Left lobe of liver (tissue), 2 donors: ENCODE data around the gene NPTXR. TPM values are rescaled to one million over a fixed set of nuclear protein-coding genes. Genes with fewer than 3 reads are reported as not detected.
"Not testable (repeated sequence)": the region's sequence is repeated elsewhere in the genome, so short reads cannot be mapped to it uniquely, and the experiment has no call there.

Experiments
- ATAC-seq: fragments of 200-7000 bp; cut with Tn5 transposase; one replicate; pipeline ENCODE4 v1.9.1; 2020; ENCODE audit warnings: mild to moderate bottlenecking, moderate library complexity
- DNase-seq: peaks from one replicate; pipeline ENCODE4 v3.0.0-alpha.2; 2020; ENCODE audit warnings: low spot score
- total RNA-seq: library from RNA; stranded (reverse); gene quantifications from one replicate; pipeline ENCODE4 v1.2.1, GENCODE V29; 2021
- donor health status: DM: no; HTN: no; CAD: no; lungs with moderate emphysema.
- donor health status: DM: no; HTN: yes; CAD: no.

NPTXR gene
- total RNA-seq, 1 donor from 2014 or later, result 0.45 TPM

DNA sequence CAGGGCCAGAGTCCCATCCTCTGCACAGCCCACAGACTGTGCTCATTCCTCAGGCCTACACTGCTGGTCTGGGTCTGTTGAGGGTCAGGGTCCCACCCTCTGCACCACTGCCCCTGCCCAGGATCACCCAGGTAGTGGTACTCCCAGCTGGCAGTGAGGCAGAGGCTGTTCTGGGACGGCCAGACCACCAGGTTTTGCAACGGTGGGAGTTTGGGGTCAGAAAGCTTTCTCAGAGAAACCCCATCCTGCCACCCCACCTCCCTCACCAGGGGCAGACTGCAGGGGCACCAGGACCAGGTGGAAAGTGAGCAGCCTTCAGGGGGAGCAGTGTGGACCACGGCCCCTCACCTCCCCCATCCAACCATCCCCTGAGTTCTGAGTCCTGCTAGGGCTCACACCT lies 10.8 kb downstream of the NPTXR start:
- no peak for ATAC-seq
- DNase-seq, result no peak

DNA sequence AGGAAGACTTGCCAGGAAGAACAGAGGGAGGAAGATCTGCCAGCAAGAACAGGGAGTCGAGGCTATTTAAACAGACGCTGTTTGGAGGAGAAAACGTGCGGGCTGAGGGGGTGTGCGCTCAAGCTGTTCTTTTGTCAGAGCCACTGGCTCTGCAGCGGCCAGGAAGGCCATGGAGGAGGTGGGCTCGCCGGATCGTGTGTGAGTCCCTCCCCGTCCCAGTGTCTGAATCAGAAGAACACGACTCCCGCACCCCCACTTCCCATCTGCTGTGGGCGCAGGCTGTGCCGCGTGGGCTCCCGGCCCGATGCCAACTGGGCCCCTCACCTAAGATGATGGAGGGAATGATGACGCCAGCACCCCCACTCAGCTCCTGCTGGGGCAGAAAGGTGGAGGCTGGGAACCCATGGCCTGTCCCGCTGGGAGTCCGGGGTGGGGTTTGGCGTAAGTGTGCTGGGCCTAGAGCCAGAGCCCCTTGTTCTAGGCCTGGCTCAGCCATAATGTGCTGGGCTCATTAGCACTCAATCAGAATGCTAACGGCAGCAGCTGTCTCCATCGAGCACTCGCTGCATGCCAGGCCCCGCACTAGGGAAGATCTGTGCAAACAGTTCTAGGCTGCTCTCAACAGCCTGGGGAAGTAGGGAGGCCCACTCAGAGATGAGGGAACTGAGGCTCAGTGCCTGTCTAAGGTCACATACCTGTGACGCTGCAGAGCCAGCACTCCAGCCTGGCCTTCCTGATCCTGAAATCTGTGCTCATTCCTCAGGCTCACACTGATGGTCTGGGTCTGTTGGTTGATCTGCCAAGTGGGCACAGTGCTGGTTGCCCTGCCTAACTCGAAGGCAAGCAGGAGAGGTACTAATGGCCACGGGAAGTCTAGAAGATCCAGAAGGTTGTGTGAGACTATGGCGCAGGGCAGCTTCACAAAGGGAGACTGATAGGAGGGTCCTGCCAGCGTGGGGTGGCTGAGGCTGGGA lies 11.5 kb downstream of the NPTXR start:
- ATAC-seq (no peak), DNase-seq (no peak)

DNA sequence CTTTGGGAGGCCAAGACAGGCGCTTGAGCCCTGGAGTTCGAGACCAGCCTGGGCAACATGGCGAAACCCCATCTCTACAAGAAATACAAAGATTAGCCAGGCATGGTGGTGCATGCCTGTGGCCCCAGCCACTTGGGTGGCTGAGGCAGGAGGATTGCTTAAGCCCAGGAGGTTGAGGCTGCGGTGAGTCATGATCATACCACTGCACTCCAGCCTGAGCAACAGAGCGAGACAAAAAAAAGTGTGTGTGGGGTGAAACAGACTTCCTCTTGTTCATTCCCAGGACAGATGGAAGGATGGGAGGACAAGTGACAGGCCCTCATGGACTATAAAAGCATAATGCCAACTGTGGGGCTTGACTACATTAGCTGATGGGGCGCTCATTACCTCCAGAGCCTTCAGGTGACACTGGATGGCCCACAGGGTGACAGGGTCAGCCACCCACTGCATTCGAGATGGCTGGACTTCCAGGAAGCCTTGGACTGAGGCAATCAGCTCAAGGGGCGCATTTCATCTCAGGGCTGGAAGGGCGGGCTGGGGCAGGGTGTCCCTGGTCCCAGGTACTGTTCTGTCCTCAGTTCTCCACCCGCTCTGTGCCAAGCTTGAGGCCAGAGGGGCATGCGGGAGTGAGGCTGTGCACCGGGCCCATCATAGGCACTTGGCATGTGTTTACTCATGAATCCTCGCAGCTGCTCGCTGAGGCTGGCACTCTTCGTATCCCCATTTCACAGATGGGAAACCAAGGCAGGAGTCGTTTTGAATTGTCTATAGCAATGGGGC lies 12.5 kb downstream of the NPTXR start:
- ATAC-seq (no peak), DNase-seq (no peak)

DNA sequence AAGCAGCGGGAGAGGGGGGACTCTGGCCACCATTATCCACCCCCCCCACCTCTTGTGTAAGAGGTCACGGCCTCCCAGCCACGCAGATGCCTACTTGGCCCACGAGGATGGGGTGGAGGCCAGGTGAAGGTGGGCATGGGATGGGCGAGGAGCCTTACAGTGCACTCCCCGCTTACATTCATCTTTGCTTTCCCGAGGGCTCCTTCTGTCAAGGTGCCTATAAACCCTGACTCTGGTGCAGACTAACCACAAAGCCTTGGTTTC lies 13.1 kb downstream of the NPTXR start:
- DNase-seq, result no peak

DNA sequence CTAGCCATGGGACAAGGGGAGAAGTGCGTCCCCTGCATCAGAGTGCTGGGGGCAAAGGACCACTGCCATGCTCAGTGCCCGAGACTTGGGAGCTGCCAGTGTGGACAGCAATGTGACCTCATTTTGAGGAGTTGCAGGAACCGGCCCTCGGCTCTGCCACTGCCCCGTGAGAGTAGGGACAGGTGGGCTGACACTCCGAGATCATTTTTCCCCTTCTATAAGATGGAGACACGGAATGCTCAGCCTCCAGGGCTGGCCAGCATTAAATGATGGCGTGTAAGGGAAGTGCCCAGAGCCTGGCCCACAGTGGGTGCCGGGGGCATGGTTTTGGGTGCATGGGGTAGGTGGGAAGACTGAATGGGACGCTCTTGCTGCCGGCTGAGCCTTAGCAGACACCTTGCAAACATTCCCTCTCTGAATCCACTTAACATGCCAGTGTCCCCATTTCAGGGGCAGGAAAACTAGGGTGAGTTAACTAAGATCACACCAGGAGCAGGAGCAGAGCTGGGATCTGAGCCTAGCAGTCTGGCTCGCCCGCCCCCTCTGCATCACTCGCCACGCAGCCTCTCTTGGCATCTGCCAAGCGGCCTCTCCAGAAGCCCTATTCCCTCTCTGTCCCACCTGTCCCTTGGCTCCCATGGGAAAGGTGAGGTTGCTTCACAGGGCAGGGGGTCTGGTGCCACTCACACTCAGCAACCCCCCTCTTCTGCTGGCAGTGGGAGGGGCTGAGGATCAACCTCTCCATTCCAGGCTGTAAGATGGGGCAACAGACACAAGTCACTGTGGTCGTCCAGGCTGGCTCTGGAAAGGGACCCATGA lies 13.6 kb downstream of the NPTXR start:
- DNase-seq (no peak), ATAC-seq (no peak)

More for the DNA sequence above, 13.1 kb downstream of the NPTXR start:
- no peak for ATAC-seq

DNA sequence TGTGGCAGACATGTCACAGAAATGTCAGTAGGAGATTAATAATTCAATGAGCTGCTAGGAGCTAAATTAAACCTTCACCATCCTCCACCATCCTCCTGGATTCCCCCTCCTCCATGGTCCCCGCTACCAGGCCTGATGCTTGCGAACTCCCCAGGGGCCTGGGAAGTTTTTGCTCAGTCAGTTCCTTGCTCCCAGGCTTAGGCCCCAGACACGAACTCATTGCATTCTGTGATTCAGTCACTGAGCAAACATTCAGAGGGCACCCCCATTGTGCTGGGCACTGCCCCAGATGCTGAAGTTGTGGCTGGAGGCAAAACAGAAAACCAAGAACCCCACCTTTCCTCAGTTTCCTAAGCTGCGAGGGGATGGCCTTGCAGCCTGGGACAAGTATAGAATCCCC lies 14.3 kb downstream of the NPTXR start:
- ATAC-seq, result no peak
- no peak for DNase-seq

DNA sequence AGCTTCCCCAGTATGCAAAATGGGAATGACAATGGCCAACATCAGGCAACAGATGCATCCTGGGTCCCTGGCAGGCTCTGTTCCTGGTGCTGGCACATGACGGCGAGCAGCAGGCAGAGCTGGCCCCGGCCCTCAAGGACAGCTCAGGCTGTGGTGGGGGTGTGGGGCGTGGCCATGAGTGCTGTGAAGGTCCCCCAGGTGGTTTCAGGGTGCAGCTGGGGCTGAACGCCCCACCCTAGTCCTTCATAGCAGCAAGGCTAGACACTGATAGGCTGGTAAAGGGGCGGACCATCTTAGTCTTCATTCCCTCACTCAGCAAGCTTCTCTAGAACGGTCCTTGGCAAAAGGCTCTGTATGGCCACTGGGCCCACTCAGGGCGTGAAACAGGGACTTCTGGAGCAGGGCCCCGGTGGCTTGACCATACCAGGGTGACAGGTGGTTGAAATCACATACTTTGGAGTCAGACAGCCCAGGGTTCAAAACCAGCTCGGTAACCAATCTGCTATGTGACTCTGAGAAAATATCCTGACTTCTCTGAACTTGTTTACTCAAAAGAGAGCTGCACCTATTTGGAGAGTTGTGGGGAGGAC lies 15.1 kb downstream of the NPTXR start:
- DNase-seq (no peak), ATAC-seq (no peak)

DNA sequence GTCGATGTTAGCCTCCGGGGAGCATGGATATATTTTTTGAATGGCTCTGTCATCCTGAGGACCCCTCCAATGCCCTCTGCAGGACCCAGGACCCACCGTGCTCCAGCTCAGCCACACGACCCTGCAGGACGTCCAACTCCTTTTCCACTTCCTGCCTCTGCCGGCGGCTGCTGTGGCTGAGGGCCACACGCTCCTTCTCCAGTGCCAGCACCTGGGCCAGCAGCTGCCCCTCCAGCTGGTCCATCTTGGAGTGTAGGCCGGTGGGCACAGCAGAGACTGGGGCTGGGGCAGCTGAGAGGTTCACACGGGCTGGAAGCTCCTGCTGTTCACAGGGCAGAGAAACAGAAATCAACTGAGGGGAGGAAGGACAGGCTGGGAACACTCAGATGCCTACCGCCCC lies 15.6 kb downstream of the NPTXR start:
- ATAC-seq, result no peak
- no peak for DNase-seq

DNA sequence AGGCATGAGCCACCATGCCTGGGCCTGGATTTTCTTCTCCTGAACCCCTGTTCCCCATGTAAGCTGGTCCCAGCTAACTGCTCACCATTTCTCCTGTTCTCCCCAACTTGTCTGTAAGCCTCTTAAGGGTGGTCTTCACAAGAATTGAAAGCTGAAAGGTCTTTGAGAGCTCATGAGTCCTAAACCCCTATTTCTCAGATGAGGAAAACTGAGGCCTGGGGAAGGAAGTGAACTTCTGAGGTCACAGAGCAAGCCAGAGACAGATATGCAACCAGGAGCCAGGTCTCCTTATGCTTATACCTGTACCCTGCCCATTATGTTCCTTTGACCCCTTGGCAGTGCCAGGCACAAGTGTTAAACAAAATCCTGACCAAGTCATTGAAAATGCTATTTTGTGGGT lies 16.3 kb downstream of the NPTXR start:
- DNase-seq, result no peak
- no peak for ATAC-seq

DNA sequence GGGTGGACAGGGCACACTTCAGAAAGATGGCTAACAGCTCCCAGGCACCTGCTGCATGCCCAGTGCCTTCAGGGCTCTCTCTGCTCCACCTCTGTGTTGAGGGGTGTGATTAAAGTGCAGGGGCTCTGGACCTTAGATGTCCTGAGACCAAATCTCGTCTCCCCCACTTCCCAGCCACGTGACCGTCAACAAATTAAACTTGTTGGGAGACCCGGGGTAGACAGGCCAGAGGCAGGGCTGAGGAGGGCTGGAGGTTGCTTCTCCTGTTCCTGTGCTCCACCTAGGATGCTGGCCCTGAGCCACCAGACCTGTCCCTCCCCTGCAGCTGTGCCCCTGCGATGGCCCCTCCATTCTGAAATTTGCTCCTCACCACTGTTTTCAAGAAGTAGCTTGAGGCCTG lies 17.0 kb downstream of the NPTXR start:
- no peak for DNase-seq

DNA sequence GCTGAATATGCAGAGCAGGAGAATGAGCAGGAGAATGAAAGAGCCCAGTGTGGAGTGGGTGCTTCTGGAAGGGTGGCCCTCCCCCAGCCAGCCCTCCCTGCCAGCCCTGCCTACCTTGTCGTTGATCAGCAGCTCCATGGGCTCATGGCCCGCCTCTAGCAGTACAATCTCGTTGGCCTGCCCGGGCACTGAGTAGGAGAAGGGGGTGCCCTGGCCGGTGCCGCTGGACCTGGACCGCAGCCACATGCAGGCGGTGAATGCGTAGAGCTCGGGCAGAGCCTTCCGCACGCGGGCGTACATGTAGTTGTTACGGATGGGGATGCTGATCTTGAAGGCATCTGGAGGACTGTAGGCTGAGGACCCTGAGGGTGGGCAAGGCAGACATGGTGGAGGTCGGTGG lies 17.4 kb downstream of the NPTXR start:
- DNase-seq, result no peak

More for the DNA sequence above, 17.0 kb downstream of the NPTXR start:
- ATAC-seq, result no peak

DNA sequence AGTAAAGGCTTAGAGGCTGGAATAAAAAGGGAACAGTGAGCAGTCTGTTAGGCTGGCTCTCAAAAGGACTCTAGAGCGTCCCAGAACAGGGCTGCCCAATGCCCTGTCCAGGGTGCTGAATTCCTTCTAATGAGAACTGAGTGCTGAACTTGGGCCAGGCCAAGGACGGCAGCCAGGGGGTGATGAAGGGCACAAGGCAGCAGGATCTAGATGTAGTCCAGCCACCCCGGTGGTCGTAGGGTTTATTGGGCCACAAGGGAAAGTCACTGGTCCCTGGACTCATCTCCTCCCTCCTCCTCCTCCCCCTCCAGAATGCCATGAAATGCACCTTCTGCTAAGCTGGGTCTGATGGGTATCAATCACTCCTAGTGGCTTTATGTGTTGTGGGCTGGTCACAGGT lies 19.2 kb downstream of the NPTXR start:
- peak; percentile 87 for ATAC-seq
- no peak for DNase-seq

More for the DNA sequence above, 17.4 kb downstream of the NPTXR start:
- no peak for ATAC-seq

DNA sequence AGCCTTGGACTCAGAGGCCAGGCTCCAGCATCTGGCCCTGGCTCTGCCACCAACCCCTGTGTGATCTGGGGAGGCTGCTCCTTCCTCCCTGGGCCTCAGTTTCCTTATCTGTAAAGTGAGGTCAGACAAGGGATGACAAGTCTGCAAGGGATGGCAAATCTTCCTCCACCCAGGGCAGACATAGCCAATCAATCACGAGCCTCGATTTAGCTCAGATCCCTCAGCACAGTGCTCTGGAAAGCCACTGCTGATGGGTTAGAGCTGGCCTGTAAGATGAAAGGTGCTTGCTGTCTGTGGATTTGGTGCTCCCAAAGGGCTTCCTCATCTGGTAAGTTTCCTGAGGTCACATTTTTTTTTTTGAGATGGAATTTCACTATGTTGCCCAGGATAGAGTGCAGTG lies 20.2 kb downstream of the NPTXR start:
- DNase-seq, result no peak
- ATAC-seq, result no peak

DNA sequence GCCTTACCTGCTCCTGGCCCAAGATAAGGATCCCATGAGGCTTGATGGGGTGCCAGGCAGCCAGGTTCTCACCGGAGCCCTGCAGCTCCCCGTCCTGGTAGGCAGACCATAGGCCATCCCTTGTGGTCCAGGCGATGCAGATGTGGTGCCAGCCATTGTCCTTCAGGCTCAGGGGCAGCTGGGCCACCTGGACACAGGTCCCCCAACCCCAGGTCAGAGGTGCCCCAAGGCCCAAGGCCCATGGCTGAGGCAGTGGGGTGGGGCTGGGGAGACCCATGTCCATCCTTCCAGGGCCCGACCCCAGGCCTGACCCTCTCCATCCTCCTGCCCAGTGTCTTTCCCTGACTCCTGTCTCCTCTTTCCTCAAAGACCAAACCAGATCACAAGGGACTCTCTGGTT lies 20.8 kb downstream of the NPTXR start:
- no peak for ATAC-seq
- DNase-seq, result no peak

DNA sequence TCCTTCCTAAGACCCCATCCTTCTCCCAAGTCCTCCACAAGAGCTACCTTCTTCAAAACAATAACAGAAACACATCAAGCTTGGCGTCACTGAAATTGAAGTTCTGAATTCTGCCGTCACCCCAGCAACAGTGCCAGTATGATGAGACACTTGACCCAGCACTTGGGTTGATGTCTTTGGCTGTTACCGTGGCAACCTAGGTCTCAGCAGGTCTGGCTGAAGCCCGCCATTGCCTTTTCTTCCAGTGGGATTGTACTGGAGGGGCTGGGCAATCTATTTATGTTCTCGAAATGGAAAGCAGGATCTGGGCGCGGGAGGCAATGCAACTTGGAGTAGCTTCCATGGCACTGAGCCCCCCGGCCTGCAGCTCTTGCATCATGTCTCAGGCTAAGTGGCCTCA lies 23.8 kb downstream of the NPTXR start:
- DNase-seq (no peak), ATAC-seq (no peak)

DNA sequence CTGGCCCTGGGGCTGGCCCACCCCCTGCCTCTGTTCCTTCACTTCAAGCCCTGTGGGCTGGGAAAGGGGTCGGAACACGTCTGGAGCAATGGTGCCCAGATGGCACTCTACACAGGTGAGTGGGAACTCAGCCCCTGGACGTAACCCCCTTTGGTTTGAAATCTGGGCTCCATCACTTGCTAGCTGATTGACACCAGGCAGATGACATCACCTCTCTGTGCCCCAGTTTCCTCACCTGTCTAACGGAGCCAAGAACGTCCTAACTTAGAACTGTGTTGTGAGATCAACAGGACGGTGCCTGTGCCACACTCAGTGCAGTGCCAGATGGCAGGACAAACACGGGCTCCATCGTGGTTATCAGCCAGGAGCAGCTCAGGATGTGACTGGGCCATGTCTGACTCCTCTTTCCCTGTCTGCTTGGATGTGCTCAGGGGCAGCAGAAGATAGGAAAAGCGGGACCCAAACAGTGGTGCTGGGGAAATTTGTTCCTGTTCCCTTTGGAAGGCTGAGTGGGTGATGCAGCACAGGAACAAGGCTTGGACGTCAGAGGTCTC lies 24.4 kb downstream of the NPTXR start:
- ATAC-seq, result no peak
- no peak for DNase-seq

DNA sequence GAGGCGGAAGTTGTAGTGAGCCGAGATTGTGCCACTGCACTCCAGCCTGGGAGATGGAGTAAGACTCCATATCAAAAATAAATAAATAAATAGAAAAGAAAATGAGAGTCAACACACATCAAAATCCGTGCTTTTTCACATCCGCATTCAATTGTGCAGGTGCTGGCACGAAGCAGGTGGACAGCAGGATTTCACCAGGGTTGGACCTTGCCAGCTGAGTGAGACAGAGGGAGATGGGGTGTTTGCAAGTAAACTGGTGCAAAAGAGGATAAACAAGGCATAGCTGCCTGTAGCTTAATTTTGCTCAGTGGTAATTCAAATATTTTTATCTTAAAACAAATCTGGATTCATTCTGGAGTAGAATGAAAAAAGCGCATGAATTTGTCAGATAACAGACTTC lies 26.6 kb downstream of the NPTXR start:
- DNase-seq (no peak), ATAC-seq (no peak)

DNA sequence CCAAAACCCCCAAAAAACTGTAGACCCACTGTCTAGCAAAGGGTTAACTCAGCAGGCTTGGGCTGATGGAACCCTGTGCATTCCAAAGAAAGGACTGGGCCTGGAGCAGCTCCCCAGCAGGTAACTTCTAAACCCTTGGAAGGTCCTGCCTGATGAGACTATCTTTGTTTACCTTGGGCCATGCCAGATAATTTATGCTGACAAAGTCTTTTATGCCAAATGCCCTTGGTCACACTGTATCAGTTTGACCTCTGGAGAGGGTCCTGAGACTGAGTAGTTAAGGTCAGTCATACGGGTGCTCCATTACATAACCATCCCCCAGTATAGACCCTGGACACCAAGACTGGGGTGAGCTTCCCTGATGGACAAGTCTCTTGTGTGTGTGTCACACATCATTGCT lies 28.0 kb downstream of the NPTXR start:
- ATAC-seq (no peak), DNase-seq (no peak)

DNA sequence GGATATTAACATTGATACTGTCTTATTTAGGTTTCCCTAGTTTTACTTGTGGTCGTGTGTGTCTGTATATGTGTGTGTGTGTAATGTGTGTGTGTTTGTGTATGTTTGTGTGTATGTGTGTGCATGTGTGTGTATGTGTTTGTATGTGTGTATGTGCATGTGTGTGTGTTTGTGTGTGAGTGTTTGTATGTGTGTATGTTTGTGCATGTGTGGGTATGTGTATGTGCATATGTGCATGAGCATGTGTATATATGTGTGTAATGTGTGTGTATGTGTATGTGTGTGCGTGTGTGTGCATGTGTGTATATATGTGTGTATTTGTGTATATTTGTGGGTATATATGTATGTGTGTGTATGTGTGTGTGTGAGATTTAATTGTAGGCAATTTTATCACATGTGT lies 32.6 kb downstream of the NPTXR start:
- ATAC-seq (no peak), DNase-seq (no peak)

DNA sequence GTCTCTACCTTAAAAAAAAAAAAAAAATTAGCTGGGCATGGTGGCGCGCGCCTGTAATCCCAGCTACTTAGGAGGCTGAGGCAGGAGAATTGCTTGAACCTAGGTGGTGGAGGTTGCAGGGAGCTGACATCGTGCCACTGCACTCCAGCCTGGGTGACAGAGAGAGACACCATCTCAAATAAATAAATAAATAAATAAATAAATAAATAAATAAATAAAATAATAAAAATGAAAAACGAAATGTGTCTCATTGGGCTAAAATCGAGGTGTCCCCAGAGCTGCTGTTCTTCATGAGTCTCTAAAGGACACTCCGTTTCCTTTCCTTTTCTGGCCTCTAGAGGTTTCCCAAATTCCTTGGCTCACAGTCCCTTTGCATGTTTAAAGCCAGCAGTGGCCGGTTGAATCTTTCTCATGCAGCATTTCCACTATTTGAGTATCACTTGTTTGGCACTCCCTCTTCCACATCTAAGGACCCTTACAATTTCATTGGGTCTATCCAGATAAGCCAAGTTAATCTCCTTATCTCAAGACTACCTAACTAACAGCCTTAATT lies 38.7 kb downstream of the NPTXR start:
- not testable (repeated sequence) for ATAC-seq, DNase-seq
